Endothelial cell of umbilical vein (primary cell): ENCODE results near the gene XPA. TPM values are rescaled to one million over a fixed set of nuclear protein-coding genes. Genes with fewer than 3 reads are reported as not detected.

Experiments used
- BruUV-seq: library from RNA; stranded (reverse); fragments of 400-500 nt; replicated peaks from 2 replicates; lab custom pipeline; 2021; lab: Mats Ljungman, UMichigan
- CTCF ChIA-PET: fragments of 300-600, 350-600 bp; sonication (Branson Sonifier 250); formaldehyde crosslinking; loops from one replicate; lab custom pipeline; 2021; ENCODE audit warnings: antibody characterized with exemption, inconsistent platforms; lab: Charles Lee
- POLR2A ChIA-PET: fragments of 300-600, 350-600 bp; sonication (Branson Sonifier 250); formaldehyde crosslinking; loops from one replicate; lab custom pipeline; 2021; ENCODE audit warnings: antibody characterized with exemption, inconsistent platforms; lab: Charles Lee
- DNase-seq: peaks from one replicate; pipeline ENCODE4 v3.0.0-alpha.2; 2011; ENCODE audit warnings: low read depth, low spot score
- FAIRE-seq: peaks from 2 replicates; lab custom pipeline; 2011; peaks lifted over from hg19 to GRCh38; lab: Jason Lieb, UNC
- H2AFZ ChIP-seq: 2 replicates; pipeline ENCODE4 v1.6.0; 2012; ENCODE audit warnings: low read depth, low read length, control low read depth, inconsistent platforms
- H3K27ac ChIP-seq: 2 replicates; pipeline ENCODE4 v1.5.1; 2011; ENCODE audit warnings: low read depth, mild to moderate bottlenecking, control low read depth, low read length, moderate library complexity; ENCODE audit not compliant: insufficient read depth
- H3K27me3 ChIP-seq, 2 experiments: 2 replicates each; pipeline versions ENCODE4 v1.6.0 to v1.6.1; 2011; ENCODE audit warnings: low read length in 2 of 2, mixed read lengths in 1 of 2; ENCODE audit not compliant: control insufficient read depth in 2 of 2, insufficient read depth in 2 of 2
- H3K36me3 ChIP-seq, 2 experiments: 2 replicates in 1 of 2; 3 replicates in 1 of 2; pipeline ENCODE4 v1.5.1; 2011; ENCODE audit warnings: low read length in 2 of 2, mild to moderate bottlenecking in 1 of 2, moderate library complexity in 1 of 2; ENCODE audit not compliant: control insufficient read depth in 2 of 2, insufficient read depth in 2 of 2; ENCODE audit errors: extremely low read depth in 1 of 2
- H3K4me1 ChIP-seq: 3 replicates; pipeline ENCODE4 v1.5.1; 2011; ENCODE audit warnings: mild to moderate bottlenecking, low read length; ENCODE audit not compliant: control insufficient read depth, insufficient read depth; ENCODE audit errors: extremely low read depth
- H3K4me2 ChIP-seq: 2 replicates; pipeline ENCODE4 v1.6.1; 2011; ENCODE audit warnings: low read length, control low read depth, mixed read lengths; ENCODE audit not compliant: insufficient read depth
- H3K4me3 ChIP-seq, 3 experiments: fragments of 200-600 bp in 1 of 3; sonication (generic), shearing (Covaris generic) in 1 of 3; replicated peaks in 1 of 3; 2 replicates each; pipeline ENCODE4 v1.5.1; 2011 to 2016; ENCODE audit warnings: control low read depth in 3 of 3, low read length in 3 of 3, mild to moderate bottlenecking in 2 of 3, inconsistent platforms in 1 of 3, low read depth in 1 of 3, moderate library complexity in 1 of 3; ENCODE audit not compliant: insufficient read depth in 1 of 3
- H3K79me2 ChIP-seq: 2 replicates; pipeline ENCODE4 v1.6.0; 2012; ENCODE audit warnings: low read length, inconsistent platforms; ENCODE audit not compliant: control insufficient read depth, insufficient read depth
- H3K9ac ChIP-seq: replicated peaks from 2 replicates; pipeline ENCODE3; 2011; ENCODE audit warnings: low read length, control low read depth; ENCODE audit not compliant: insufficient read depth; ENCODE audit errors: extremely low read depth
- H3K9me1 ChIP-seq: replicated peaks from 3 replicates; pipeline ENCODE4 v1.6.0; 2011; ENCODE audit warnings: mild to moderate bottlenecking, low read length; ENCODE audit not compliant: control insufficient read depth, insufficient read depth; ENCODE audit errors: extremely low read depth
- H3K9me3 ChIP-seq: replicated peaks from 2 replicates; pipeline ENCODE4 v1.5.1; 2012; ENCODE audit warnings: low read length, inconsistent platforms; ENCODE audit not compliant: control insufficient read depth, insufficient read depth
- H4K20me1 ChIP-seq: replicated peaks from 2 replicates; pipeline ENCODE3; 2011; ENCODE audit warnings: mild to moderate bottlenecking, low read length; ENCODE audit not compliant: control insufficient read depth, insufficient read depth; ENCODE audit errors: extremely low read depth
- EZH2 ChIP-seq: IDR thresholded peaks from 2 replicates; pipeline ENCODE4 v1.6.1; 2012; ENCODE audit warnings: borderline replicate concordance, low read depth, mild to moderate bottlenecking, moderate library complexity, low read length, inconsistent platforms; ENCODE audit not compliant: severe bottlenecking
- GATA2 ChIP-seq: IDR thresholded peaks from 2 replicates; pipeline ENCODE4 v1.7.0; 2011; ENCODE audit warnings: low read depth, mild to moderate bottlenecking, moderate library complexity, mixed read lengths, low read length; ENCODE audit not compliant: insufficient read length, insufficient read depth
- JUN ChIP-seq: IDR thresholded peaks from 2 replicates; pipeline ENCODE4 v1.6.1; 2011; ENCODE audit warnings: borderline replicate concordance, low read depth; ENCODE audit not compliant: insufficient read length, insufficient read depth
- MYC ChIP-seq: IDR thresholded peaks from one replicate; pipeline ENCODE4 v1.6.1; 2011; ENCODE audit warnings: mild to moderate bottlenecking, low read depth, low read length
- POLR2A ChIP-seq: IDR thresholded peaks from 2 replicates; pipeline ENCODE4 v1.6.1; 2012; ENCODE audit warnings: low read depth, mild to moderate bottlenecking, control low read depth, low read length
- POLR2AphosphoS5 ChIP-seq: IDR thresholded peaks from 2 replicates; pipeline ENCODE4 v1.6.1; 2012; ENCODE audit warnings: low read depth, mild to moderate bottlenecking, control low read depth, low read length, moderate library complexity; ENCODE audit not compliant: insufficient read depth
- dilution Hi-C: fragments of 300-500 bp; cut with MboI; formaldehyde crosslinking; loops from one replicate; pipeline ENCODE4 v1.15.0; 2019; ENCODE audit warnings: low sequenced_read_pairs; ENCODE audit not compliant: extremely low pct_ligation_motif_present
- intact Hi-C: fragments of 100-400 bp; cut with micrococcal nuclease; formaldehyde crosslinking; loops from one replicate; pipeline ENCODE4 v1.10.0; 2022
- polyA plus RNA-seq, 4 experiments: library from polyadenylated mRNA; depleted of rRNA in 3 of 4; stranded (reverse) in 3 of 4; unstranded in 1 of 4; fragments of >200 nt; gene quantifications; 2 replicates each; pipeline versions ENCODE4 v1.2.1 to v1.2.3, GENCODE V29; 2011 to 2012; ENCODE audit warnings: missing spikeins in 1 of 4
- total RNA-seq: library from RNA; stranded (reverse); gene quantifications from 2 replicates; pipeline ENCODE4 v1.2.3, GENCODE V29; 2021
- TF ChIP-seq, protein P1 (sequence below), 2 donors: IDR thresholded peaks; 1 replicate in 1 of 2; 2 replicates in 1 of 2; pipeline ENCODE4 v1.5.1; 2011; ENCODE audit warnings: low read length in 2 of 2, mild to moderate bottlenecking in 2 of 2, moderate library complexity in 2 of 2, control low read depth in 1 of 2, inconsistent platforms in 1 of 2, low read depth in 1 of 2; ENCODE audit not compliant: insufficient read depth in 1 of 2; ENCODE audit errors: extremely low read depth in 1 of 2
- TF ChIP-seq, protein P2 (sequence below): IDR thresholded peaks from 2 replicates; pipeline ENCODE4 v1.6.1; 2011; ENCODE audit not compliant: insufficient read depth, insufficient read length

XPA gene
- total and polyA plus RNA-seq, 2 donors (not counting 3 experiments of a cell fraction or from before 2014, with no cell fraction given), result 3.6 to 21.1 TPM

DNA sequence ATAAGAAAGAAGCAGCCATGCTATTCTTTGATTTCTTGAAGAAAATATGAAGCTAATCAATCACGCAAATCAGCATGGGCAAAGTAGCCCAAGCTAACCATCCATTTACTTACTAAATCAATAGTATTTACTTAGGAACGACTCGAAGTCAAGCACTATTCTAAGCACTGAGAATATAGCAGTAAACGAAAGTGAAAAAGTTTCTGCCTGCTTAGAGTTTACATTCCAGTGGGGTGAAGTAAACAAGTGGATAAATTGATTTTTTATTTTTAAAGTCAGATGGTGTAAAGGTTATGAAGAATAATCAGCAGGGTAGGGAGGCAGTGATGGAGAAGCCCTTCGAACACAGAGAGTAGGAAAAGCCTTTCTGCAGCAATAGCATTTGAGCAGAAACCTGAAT, 69.5 kb downstream of the XPA start:
- dilution Hi-C loops, result no loop called here
- Histone ChIP-seq H3K9ac (no peak overlapping the region), H4K20me1 (no peaks in the 10 kb centered on the region), H3K79me2 (peaks cover 25% of the 10 kb centered on the region), H3K4me2 (no peak overlapping the region), H3K9me1 (no peaks in the 10 kb centered on the region), H2AFZ (no peak overlapping the region), H3K4me1 (peaks cover 6% of the 10 kb centered on the region), H3K36me3 (no peaks in the 10 kb centered on the region), H3K4me3 (no peak overlapping the region), H3K27ac (no peak overlapping the region), H3K9me3 (no peaks in the 10 kb centered on the region), H3K27me3 (no peaks in the 10 kb centered on the region)
- intact Hi-C loops, result no loop called here
- ChIA-PET CTCF (interaction anchor here (3.7 kb wide), 1 partner anchor 12 kb away, joined by 28 read pairs; no protein-coding TSS in a partner anchor), POLR2A (no interaction called here)
- DNase-seq (no peak), FAIRE-seq (no peak)
- TF ChIP-seq, protein P1, sequence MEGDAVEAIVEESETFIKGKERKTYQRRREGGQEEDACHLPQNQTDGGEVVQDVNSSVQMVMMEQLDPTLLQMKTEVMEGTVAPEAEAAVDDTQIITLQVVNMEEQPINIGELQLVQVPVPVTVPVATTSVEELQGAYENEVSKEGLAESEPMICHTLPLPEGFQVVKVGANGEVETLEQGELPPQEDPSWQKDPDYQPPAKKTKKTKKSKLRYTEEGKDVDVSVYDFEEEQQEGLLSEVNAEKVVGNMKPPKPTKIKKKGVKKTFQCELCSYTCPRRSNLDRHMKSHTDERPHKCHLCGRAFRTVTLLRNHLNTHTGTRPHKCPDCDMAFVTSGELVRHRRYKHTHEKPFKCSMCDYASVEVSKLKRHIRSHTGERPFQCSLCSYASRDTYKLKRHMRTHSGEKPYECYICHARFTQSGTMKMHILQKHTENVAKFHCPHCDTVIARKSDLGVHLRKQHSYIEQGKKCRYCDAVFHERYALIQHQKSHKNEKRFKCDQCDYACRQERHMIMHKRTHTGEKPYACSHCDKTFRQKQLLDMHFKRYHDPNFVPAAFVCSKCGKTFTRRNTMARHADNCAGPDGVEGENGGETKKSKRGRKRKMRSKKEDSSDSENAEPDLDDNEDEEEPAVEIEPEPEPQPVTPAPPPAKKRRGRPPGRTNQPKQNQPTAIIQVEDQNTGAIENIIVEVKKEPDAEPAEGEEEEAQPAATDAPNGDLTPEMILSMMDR (IDR thresholded peaks at IDR 0.05; ENCODE audit: extremely low read depth in 1 of 2, insufficient read depth in 1 of 2, low read depth in 1 of 2, low read length in 2 of 2), result no peak
- TF ChIP-seq, protein P2, sequence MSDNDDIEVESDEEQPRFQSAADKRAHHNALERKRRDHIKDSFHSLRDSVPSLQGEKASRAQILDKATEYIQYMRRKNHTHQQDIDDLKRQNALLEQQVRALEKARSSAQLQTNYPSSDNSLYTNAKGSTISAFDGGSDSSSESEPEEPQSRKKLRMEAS, result no peak
- no peak for TF ChIP-seq JUN
- no peak for TF ChIP-seq POLR2AphosphoS5
- TF ChIP-seq GATA2, result no peak
- no peak for TF ChIP-seq POLR2A
- TF ChIP-seq MYC, result no peak
- TF ChIP-seq EZH2, result no peak
- no TSS peak for BruUV-seq
